ENCODE data around the gene DAGLA.

DAGLA gene

DNA sequence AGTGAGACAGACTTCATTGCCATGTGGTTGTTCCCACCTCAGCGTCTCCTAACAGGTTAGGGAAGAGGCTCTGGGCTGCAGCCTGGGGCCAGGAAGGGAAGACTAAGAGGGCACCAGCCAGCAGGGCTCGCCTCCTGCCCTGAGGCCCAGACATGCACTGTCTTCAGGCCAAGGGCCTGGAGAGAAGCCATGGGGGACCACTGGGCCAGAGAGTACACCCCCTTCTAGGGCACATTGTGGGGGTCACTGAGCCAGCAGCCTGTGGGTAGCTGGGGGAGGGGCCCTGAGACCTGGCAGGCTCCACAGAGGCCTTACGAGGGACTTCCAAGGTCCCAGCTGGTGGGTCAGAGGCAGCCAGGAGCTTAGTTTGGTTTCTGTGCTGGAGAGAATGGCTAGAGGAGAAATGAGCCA is 47.2 kb downstream of the DAGLA start:
- Histone ChIP-seq H3F3A (ENCODE audit: insufficient read depth) (no peaks in the 10 kb centered on the region), H3K4me3 (ENCODE audit: insufficient read depth, low read length, poor library complexity, severe bottlenecking) (no peak overlapping the region), H3K79me2 (ENCODE audit: insufficient read depth, low read length) (no peaks in the 10 kb centered on the region), H3K4me2 (ENCODE audit: low read depth, low read length, poor library complexity, severe bottlenecking) (no peak overlapping the region), H3K9ac (ENCODE audit: low read length) (no peak overlapping the region), H2AFZ (ENCODE audit: low read depth, low read length, severe bottlenecking) (no peak overlapping the region), H3K9me2 (replicated peaks; ENCODE audit: insufficient read depth, low read length) (no peaks in the 10 kb centered on the region), H3K27me3 (ENCODE audit: low read length) (no peaks in the 10 kb centered on the region), H3K9me3 (ENCODE audit: insufficient read depth, low read length) (no peaks in the 10 kb centered on the region), H3K27ac (ENCODE audit: low read depth, low read length) (no peak overlapping the region), H3K36me3 (ENCODE audit: low read length) (no peaks in the 10 kb centered on the region), H4K20me1 (ENCODE audit: low read depth, low read length) (no peaks in the 10 kb centered on the region)
- TF ChIP-seq, protein P1, sequence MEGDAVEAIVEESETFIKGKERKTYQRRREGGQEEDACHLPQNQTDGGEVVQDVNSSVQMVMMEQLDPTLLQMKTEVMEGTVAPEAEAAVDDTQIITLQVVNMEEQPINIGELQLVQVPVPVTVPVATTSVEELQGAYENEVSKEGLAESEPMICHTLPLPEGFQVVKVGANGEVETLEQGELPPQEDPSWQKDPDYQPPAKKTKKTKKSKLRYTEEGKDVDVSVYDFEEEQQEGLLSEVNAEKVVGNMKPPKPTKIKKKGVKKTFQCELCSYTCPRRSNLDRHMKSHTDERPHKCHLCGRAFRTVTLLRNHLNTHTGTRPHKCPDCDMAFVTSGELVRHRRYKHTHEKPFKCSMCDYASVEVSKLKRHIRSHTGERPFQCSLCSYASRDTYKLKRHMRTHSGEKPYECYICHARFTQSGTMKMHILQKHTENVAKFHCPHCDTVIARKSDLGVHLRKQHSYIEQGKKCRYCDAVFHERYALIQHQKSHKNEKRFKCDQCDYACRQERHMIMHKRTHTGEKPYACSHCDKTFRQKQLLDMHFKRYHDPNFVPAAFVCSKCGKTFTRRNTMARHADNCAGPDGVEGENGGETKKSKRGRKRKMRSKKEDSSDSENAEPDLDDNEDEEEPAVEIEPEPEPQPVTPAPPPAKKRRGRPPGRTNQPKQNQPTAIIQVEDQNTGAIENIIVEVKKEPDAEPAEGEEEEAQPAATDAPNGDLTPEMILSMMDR (IDR thresholded peaks at IDR 0.05; ENCODE audit: insufficient read depth, low read length, poor library complexity, severe bottlenecking): no peak
- no peak for TF ChIP-seq EZH2phosphoT487 (conservative IDR thresholded peaks at IDR 0.05; ENCODE audit: low read length)

DNA sequence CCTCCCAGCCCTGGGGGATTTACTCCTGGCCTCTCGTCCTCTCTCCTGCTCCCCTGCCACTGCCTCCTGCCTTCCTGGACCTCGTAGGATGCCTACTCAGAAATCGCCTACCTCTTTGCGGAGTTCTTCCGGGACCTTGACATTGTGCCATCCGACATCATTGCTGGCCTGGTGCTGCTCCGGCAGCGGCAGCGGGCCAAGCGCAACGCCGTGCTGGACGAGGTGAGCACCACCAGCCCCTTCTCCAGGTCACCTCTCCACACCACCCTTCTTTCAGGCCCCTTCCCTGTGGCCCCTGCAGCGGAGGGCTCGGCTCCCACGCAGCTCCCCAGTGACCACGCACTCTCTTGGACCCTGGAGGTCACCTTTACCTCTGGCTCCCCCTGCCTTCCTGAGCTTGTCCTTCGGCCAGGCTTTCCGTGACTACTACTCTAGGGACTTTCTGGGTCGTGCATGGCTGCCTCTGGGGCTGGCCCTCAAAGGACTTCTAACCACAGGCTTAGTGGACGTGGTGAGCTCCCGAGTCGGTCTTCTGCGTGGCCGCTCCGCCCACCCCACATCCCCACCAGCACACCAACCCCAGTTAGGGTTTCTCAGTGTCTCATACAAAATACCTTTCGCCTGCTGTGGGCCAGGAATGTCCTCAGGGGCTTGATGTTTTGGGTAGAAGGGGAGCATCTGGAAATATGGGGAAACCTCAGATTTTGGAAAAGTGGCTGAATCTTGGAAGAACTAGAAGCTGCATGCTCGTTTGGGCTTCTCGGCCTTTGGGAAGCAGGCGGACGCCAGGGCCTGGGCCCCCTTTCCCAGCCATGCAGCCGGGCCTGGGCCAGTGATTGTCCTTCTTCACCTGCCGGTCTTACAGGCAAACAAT is 48.1 kb downstream of the DAGLA start:
- Histone ChIP-seq H3K27me3 (ENCODE audit: low read length) (no peaks in the 10 kb centered on the region), H3K27ac (ENCODE audit: low read depth, low read length) (no peak overlapping the region), H3K9me3 (ENCODE audit: insufficient read depth, low read length) (no peaks in the 10 kb centered on the region), H3K79me2 (ENCODE audit: insufficient read depth, low read length) (no peaks in the 10 kb centered on the region), H2AFZ (ENCODE audit: low read depth, low read length, severe bottlenecking) (no peak overlapping the region), H3K4me2 (ENCODE audit: low read depth, low read length, poor library complexity, severe bottlenecking) (no peak overlapping the region), H3F3A (ENCODE audit: insufficient read depth) (no peaks in the 10 kb centered on the region), H3K9me2 (replicated peaks; ENCODE audit: insufficient read depth, low read length) (no peaks in the 10 kb centered on the region), H3K36me3 (ENCODE audit: low read length) (no peaks in the 10 kb centered on the region), H3K4me3 (ENCODE audit: insufficient read depth, low read length, poor library complexity, severe bottlenecking) (no peak overlapping the region), H3K9ac (ENCODE audit: low read length) (no peak overlapping the region), H4K20me1 (ENCODE audit: low read depth, low read length) (no peaks in the 10 kb centered on the region)
- TF ChIP-seq EZH2phosphoT487 (conservative IDR thresholded peaks at IDR 0.05; ENCODE audit: low read length): no peak
- TF ChIP-seq, protein P1 (IDR thresholded peaks at IDR 0.05; ENCODE audit: insufficient read depth, low read length, poor library complexity, severe bottlenecking): no peak

DNA sequence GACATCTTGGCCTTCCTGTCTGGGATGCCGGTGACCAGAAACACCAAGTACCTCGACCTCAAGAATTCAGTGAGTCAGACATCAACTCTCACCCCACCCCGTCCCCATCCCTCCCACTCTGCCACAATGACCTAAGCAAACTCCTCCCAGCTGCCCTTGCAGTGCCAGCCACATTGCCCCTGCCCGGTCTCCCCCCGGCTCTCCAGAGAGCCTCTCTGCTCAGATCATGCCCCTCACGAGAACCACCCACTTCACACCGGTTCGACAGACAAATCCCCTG is 48.7 kb downstream of the DAGLA start:
- no peak overlapping the region for H3K9ac ChIP-seq (ENCODE audit: low read length)
- TF ChIP-seq EZH2phosphoT487 (conservative IDR thresholded peaks at IDR 0.05; ENCODE audit: low read length): no peak
- TF ChIP-seq, protein P1 (IDR thresholded peaks at IDR 0.05; ENCODE audit: insufficient read depth, low read length, poor library complexity, severe bottlenecking): no peak
- no peaks in the 10 kb centered on the region for H4K20me1 ChIP-seq (ENCODE audit: low read depth, low read length)
- no peaks in the 10 kb centered on the region for H3K9me2 ChIP-seq (replicated peaks; ENCODE audit: insufficient read depth, low read length)
- H3K36me3 ChIP-seq (ENCODE audit: low read length): no peaks in the 10 kb centered on the region
- H3K27ac ChIP-seq (ENCODE audit: low read depth, low read length): no peak overlapping the region
- H3K4me3 ChIP-seq (ENCODE audit: insufficient read depth, low read length, poor library complexity, severe bottlenecking): no peak overlapping the region
- no peaks in the 10 kb centered on the region for H3K79me2 ChIP-seq (ENCODE audit: insufficient read depth, low read length)
- H3K27me3 ChIP-seq (ENCODE audit: low read length): no peaks in the 10 kb centered on the region
- H3K9me3 ChIP-seq (ENCODE audit: insufficient read depth, low read length): no peaks in the 10 kb centered on the region
- H2AFZ ChIP-seq (ENCODE audit: low read depth, low read length, severe bottlenecking): no peak overlapping the region
- H3K4me2 ChIP-seq (ENCODE audit: low read depth, low read length, poor library complexity, severe bottlenecking): no peak overlapping the region
- no peaks in the 10 kb centered on the region for H3F3A ChIP-seq (ENCODE audit: insufficient read depth)

Measured in SU-DHL-6 (cell line).